Activated CD8-positive, alpha-beta T cell treated with anti-CD3 and anti-CD28 coated beads for 36 hours (primary cell): ENCODE results near the gene WRAP73. TPM values are rescaled to one million over a fixed set of nuclear protein-coding genes. Genes with fewer than 3 reads are reported as not detected.

Experiments used
- ATAC-seq: fragments of 200-7000 bp; cut with Tn5 transposase; one replicate; pipeline ENCODE4 v1.10.0; 2021; ENCODE audit warnings: mild to moderate bottlenecking, moderate library complexity
- CTCF ChIA-PET: fragments of 350-600 bp; sonication (Branson Sonifier 250); formaldehyde crosslinking; loops from one replicate; lab custom pipeline; 2021; ENCODE audit warnings: antibody characterized with exemption; lab: Charles Lee
- POLR2A ChIA-PET: fragments of 350-600 bp; sonication (Branson Sonifier 250); formaldehyde crosslinking; loops from one replicate; lab custom pipeline; 2021; ENCODE audit warnings: antibody characterized with exemption; lab: Charles Lee
- DNase-seq: peaks from one replicate; pipeline ENCODE4 v3.0.0-alpha.2; 2020
- H3K27ac Mint-ChIP-seq: one replicate; pipeline ENCODE4 v1.8.0; 2021; ENCODE audit warnings: mild to moderate bottlenecking, mixed read lengths
- H3K27me3 Mint-ChIP-seq: one replicate; pipeline ENCODE4 v1.8.0; 2021; ENCODE audit warnings: mixed read lengths
- H3K36me3 Mint-ChIP-seq: one replicate; pipeline ENCODE4 v1.8.0; 2021; ENCODE audit warnings: low read depth, mixed read lengths
- H3K4me1 Mint-ChIP-seq: one replicate; pipeline ENCODE4 v1.8.0; 2021; ENCODE audit warnings: low read depth, mixed read lengths
- H3K4me3 Mint-ChIP-seq: one replicate; pipeline ENCODE4 v1.8.0; 2021; ENCODE audit warnings: mild to moderate bottlenecking, moderate library complexity, mixed read lengths
- H3K9me3 Mint-ChIP-seq: one replicate; pipeline ENCODE4 v1.8.0; 2021; ENCODE audit warnings: mixed read lengths
- intact Hi-C: fragments of 100-400 bp; cut with micrococcal nuclease; formaldehyde crosslinking; loops from one replicate; pipeline ENCODE4 v1.10.0; 2022
- total RNA-seq, 2 experiments: library from RNA; stranded (reverse); gene quantifications; one replicate each; pipeline ENCODE4 v1.2.3, GENCODE V29; 2021
- TF ChIP-seq, protein P1 (sequence below): fragments of 200-600 bp; IDR thresholded peaks from one replicate; pipeline ENCODE4 v1.8.0; 2022; ENCODE audit warnings: antibody characterized with exemption, mild to moderate bottlenecking

Gene WRAP73
- total RNA-seq, 2 experiments from 2014 or later: 34.2 to 35.4 TPM

- H3K4me1 Mint-ChIP-seq: no peaks in the 10 kb centered on the region
- H3K4me3 Mint-ChIP-seq: no peak overlapping the region
Observed at GRCh38 chr1:3604468-3604974, 45.4 kb downstream of the WRAP73 start.

GRCh38 chr1:3603571-3604467, 46.1 kb downstream of the WRAP73 start:
- TF ChIP-seq, protein P1, sequence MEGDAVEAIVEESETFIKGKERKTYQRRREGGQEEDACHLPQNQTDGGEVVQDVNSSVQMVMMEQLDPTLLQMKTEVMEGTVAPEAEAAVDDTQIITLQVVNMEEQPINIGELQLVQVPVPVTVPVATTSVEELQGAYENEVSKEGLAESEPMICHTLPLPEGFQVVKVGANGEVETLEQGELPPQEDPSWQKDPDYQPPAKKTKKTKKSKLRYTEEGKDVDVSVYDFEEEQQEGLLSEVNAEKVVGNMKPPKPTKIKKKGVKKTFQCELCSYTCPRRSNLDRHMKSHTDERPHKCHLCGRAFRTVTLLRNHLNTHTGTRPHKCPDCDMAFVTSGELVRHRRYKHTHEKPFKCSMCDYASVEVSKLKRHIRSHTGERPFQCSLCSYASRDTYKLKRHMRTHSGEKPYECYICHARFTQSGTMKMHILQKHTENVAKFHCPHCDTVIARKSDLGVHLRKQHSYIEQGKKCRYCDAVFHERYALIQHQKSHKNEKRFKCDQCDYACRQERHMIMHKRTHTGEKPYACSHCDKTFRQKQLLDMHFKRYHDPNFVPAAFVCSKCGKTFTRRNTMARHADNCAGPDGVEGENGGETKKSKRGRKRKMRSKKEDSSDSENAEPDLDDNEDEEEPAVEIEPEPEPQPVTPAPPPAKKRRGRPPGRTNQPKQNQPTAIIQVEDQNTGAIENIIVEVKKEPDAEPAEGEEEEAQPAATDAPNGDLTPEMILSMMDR: no peak
- Mint-ChIP-seq H3K27me3 (no peaks in the 10 kb centered on the region), H3K36me3 (no peaks in the 10 kb centered on the region), H3K4me3 (no peak overlapping the region), H3K9me3 (no peaks in the 10 kb centered on the region), H3K27ac (no peak overlapping the region), H3K4me1 (peaks cover 3% of the 10 kb centered on the region)
- intact Hi-C loops: no loop called here
- DNase-seq (no peak), ATAC-seq (no peak)
- CTCF ChIA-PET: interaction anchor here (1.3 kb wide), 1 partner anchor 151 kb away, joined by 3 read pairs; no protein-coding TSS in a partner anchor
- POLR2A ChIA-PET: no interaction called here

More at GRCh38 chr1:3604468-3604974, 45.4 kb downstream of the WRAP73 start:
- peaks cover 5% of the 10 kb centered on the region for H3K27me3 Mint-ChIP-seq
- ChIA-PET POLR2A (no interaction called here), CTCF (interaction anchor here (1.3 kb wide), 1 partner anchor 152 kb away, joined by 3 read pairs; no protein-coding TSS in a partner anchor)
- DNase-seq (no peak), ATAC-seq (no peak)
- no peaks in the 10 kb centered on the region for H3K9me3 Mint-ChIP-seq
- no peaks in the 10 kb centered on the region for H3K36me3 Mint-ChIP-seq
- TF ChIP-seq, protein P1: no peak
- H3K27ac Mint-ChIP-seq: no peak overlapping the region
- intact Hi-C loops: no loop called here

DNA sequence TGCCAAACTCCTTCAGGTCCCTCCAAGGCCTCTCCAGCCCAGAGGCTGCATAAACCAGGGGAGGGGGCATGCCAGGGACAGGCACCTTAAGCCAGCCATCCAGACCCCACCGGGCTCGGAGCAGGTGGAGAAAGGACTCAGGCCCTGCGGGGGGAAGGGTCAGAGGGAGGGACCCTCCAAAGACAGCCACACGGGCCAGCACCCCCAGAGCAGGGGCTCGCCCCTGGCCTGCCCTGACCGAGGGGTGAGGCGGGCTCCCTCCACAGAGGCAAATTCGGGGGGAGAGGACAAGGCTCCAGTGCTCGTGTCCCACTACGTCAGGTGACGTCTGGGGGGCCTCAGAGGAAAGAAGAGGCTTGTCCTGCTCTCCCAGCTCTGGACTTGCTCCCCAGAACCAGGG, 46.7 kb downstream of the WRAP73 start:
- no peaks in the 10 kb centered on the region for H3K27me3 Mint-ChIP-seq
- intact Hi-C loops: no loop called here
- ChIA-PET POLR2A (no interaction called here), CTCF (interaction anchor here (1.3 kb wide), 1 partner anchor 150 kb away, joined by 3 read pairs; no protein-coding TSS in a partner anchor)
- H3K27ac Mint-ChIP-seq: no peak overlapping the region
- DNase-seq (no peak), ATAC-seq (no peak)
- H3K9me3 Mint-ChIP-seq: no peaks in the 10 kb centered on the region
- TF ChIP-seq, protein P1: no peak
- no peaks in the 10 kb centered on the region for H3K36me3 Mint-ChIP-seq
- peaks cover 6% of the 10 kb centered on the region for H3K4me1 Mint-ChIP-seq
- H3K4me3 Mint-ChIP-seq: no peak overlapping the region

DNA sequence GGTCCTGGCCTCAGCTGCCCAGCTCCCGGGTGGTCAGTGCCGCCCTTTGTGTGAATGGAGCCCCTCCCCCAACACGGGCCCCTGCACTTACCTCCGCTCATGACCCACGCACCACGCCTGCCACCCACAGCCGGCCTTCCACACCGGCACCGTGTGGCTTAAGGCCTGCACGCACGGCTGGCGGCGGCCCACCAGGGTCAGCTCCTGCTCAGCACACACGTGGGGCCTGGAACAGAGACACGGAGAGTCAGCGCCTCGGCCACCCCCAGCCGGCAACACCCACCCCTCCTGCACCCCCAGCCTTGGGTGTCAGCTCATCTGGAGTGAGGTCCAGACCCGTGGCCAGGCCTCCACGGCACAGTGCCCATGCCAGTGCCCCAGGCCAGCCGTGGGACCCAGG, 47.5 kb downstream of the WRAP73 start:
- no peak for DNase-seq
- CTCF ChIA-PET: no interaction called here
- intact Hi-C loops: no loop called here
- Mint-ChIP-seq H3K27ac (no peak overlapping the region), H3K27me3 (no peaks in the 10 kb centered on the region), H3K9me3 (no peaks in the 10 kb centered on the region), H3K36me3 (no peaks in the 10 kb centered on the region), H3K4me1 (peaks cover 13% of the 10 kb centered on the region), H3K4me3 (no peak overlapping the region)
- ATAC-seq: no peak
- POLR2A ChIA-PET: interaction anchor here (0.5 kb wide), 1 partner anchor 300 kb away, joined by 3 read pairs; no protein-coding TSS in a partner anchor
- TF ChIP-seq, protein P1: no peak

DNA sequence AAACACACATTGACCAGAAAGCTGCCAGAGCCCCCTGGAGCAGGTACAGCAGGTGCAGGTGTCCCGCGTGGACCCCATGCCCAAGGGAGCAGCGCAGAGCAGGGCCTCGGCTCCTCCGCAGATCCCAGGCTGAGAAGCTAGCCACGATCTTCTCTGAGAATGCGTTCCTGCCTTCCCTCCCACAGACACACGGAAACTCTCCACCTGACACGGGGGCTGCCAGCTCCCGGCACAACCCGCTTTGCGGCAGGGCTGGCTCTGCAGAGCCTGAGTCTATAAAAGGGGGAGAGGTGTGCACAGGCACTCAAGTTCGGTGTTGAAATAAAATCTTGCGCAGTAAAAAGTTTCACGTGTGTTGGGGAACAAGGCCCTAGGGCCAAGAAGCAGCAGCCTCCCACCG, 48.2 kb downstream of the WRAP73 start:
- Mint-ChIP-seq H3K4me3 (no peak overlapping the region), H3K27ac (no peak overlapping the region), H3K36me3 (no peaks in the 10 kb centered on the region), H3K27me3 (no peaks in the 10 kb centered on the region), H3K9me3 (no peaks in the 10 kb centered on the region), H3K4me1 (peaks cover 17% of the 10 kb centered on the region)
- ChIA-PET CTCF (interaction anchor here (1.9 kb wide), 1 partner anchor 17 kb away, joined by 5 read pairs; no protein-coding TSS in a partner anchor), POLR2A (no interaction called here)
- no peak for ATAC-seq
- intact Hi-C loops: no loop called here
- TF ChIP-seq, protein P1: no peak
- no peak for DNase-seq
